Stimulated activated CD8-positive, alpha-beta memory T cell treated with anti-CD3 and anti-CD28 coated beads, Interleukin-4, amount 100 ng/mL, for 4 hours (primary cell): ENCODE results near the gene SIPA1L3.

Experiments used
- DNase-seq, 2 donors: peaks; one replicate each; pipeline ENCODE4 v3.0.0-alpha.2; 2020; ENCODE audit warnings: low read depth in 2 of 2, low spot score in 1 of 2

The SIPA1L3 gene

GRCh38 chr19:37947778-37948177 lies 40.8 kb downstream of the SIPA1L3 start:
- DNase-seq = no peak

GRCh38 chr19:37948362-37948761 lies 41.4 kb downstream of the SIPA1L3 start:
- DNase-seq = no peak

- DNase-seq = no peak
Observed at GRCh38 chr19:37950471-37951175, 43.6 kb downstream of the SIPA1L3 start.

GRCh38 chr19:37951816-37952210 lies 44.8 kb downstream of the SIPA1L3 start:
- no peak for DNase-seq

- no peak for DNase-seq
Observed at GRCh38 chr19:37953171-37953917, 46.3 kb downstream of the SIPA1L3 start.

- DNase-seq = no peak
Observed at GRCh38 chr19:37953918-37954303, 46.9 kb downstream of the SIPA1L3 start.

GRCh38 chr19:37954421-37954874 lies 47.4 kb downstream of the SIPA1L3 start:
- no peak for DNase-seq

GRCh38 chr19:37955986-37956385 lies 49.0 kb downstream of the SIPA1L3 start:
- no peak for DNase-seq

- DNase-seq = no peak
Observed at GRCh38 chr19:37957176-37957575, 50.2 kb downstream of the SIPA1L3 start.

- no peak for DNase-seq
Observed at GRCh38 chr19:37959665-37960114, 52.7 kb downstream of the SIPA1L3 start.

- DNase-seq = no peak
Observed at GRCh38 chr19:37961198-37961597, 54.2 kb downstream of the SIPA1L3 start.

GRCh38 chr19:37963190-37963936 lies 56.4 kb downstream of the SIPA1L3 start:
- DNase-seq = no peak

- no peak for DNase-seq
Observed at GRCh38 chr19:37964109-37964508, 57.1 kb downstream of the SIPA1L3 start.

- no peak for DNase-seq
Observed at GRCh38 chr19:37966211-37966661, 59.2 kb downstream of the SIPA1L3 start.

- no peak for DNase-seq
Observed at GRCh38 chr19:37966662-37967231, 59.7 kb downstream of the SIPA1L3 start.

- DNase-seq = no peak
Observed at GRCh38 chr19:37969695-37970094, 62.7 kb downstream of the SIPA1L3 start.

GRCh38 chr19:37970699-37971098 lies 63.7 kb downstream of the SIPA1L3 start:
- no peak for DNase-seq

GRCh38 chr19:37972803-37973202 lies 65.8 kb downstream of the SIPA1L3 start:
- DNase-seq = no peak

- no peak for DNase-seq
Observed at GRCh38 chr19:37973666-37974065, 66.7 kb downstream of the SIPA1L3 start.

- no peak for DNase-seq
Observed at GRCh38 chr19:37975071-37975470, 68.1 kb downstream of the SIPA1L3 start.
